HepG2 (cell line): ENCODE measurements around the gene UQCRC1. TPM values are rescaled to one million over a fixed set of nuclear protein-coding genes. Genes with fewer than 3 reads are reported as not detected.

ENCODE experiments used
- ATAC-seq: fragments of 200-7000 bp; cut with Tn5 transposase; 3 replicates; pipeline ENCODE4 v1.9.1; 2020; ENCODE audit warnings: mild to moderate bottlenecking, moderate library complexity
- BruUV-seq: library from RNA; stranded (reverse); fragments of 400-500 nt; replicated peaks from 2 replicates; lab custom pipeline; 2021; lab: Mats Ljungman, UMichigan
- CTCF ChIA-PET: fragments of 300-600 bp; formaldehyde crosslinking; extraction: SDS; loops from one replicate; lab custom pipeline; 2021; ENCODE audit warnings: low total read pairs, inconsistent platforms, low intra/inter-chr PET ratio; lab: Yijun Ruan, JAX
- POLR2A ChIA-PET: fragments of 350-600 bp; sonication (Branson Sonifier 250); formaldehyde crosslinking; loops from one replicate; lab custom pipeline; 2020; ENCODE audit warnings: antibody characterized with exemption, inconsistent platforms; lab: Yijun Ruan, JAX
- DNase-seq: peaks from one replicate; pipeline ENCODE4 v3.0.0-alpha.2; 2015; ENCODE audit warnings: low spot score
- FAIRE-seq: peaks from 3 replicates; lab custom pipeline; 2011; peaks lifted over from hg19 to GRCh38; lab: Jason Lieb, UNC
- H2AFZ ChIP-seq: one replicate; pipeline ENCODE4 v1.6.1; 2011; ENCODE audit warnings: low read length, inconsistent platforms
- H3K27ac ChIP-seq: fragments of 300-600 bp; 3 replicates; pipeline ENCODE4 v1.8.0; 2011; ENCODE audit warnings: mixed run types, mild to moderate bottlenecking, mixed read lengths, low read length, inconsistent platforms; ENCODE audit not compliant: insufficient read depth; ENCODE audit errors: extremely low read length
- H3K27me3 ChIP-seq, 2 experiments: fragments of 200-600 bp in 1 of 2; 2 replicates in 1 of 2; 3 replicates in 1 of 2; pipeline versions ENCODE4 v1.6.0 to v1.8.0; 2011; ENCODE audit warnings: low read length in 2 of 2, mild to moderate bottlenecking in 2 of 2, moderate library complexity in 2 of 2, inconsistent platforms in 1 of 2; ENCODE audit not compliant: insufficient read depth in 2 of 2, control insufficient read depth in 1 of 2
- H3K36me3 ChIP-seq, 2 experiments: fragments of 200-600 bp in 1 of 2; replicated peaks in 1 of 2; 2 replicates in 1 of 2; 3 replicates in 1 of 2; pipeline versions ENCODE4 v1.5.1 to v1.8.0; 2011; ENCODE audit warnings: low read length in 2 of 2, inconsistent platforms in 1 of 2; ENCODE audit not compliant: insufficient read depth in 2 of 2, control insufficient read depth in 1 of 2
- H3K4me1 ChIP-seq: 2 replicates; pipeline ENCODE4 v1.5.1; 2012; ENCODE audit warnings: low read length, inconsistent platforms; ENCODE audit not compliant: insufficient read depth
- H3K4me2 ChIP-seq: 2 replicates; pipeline ENCODE4 v1.6.0; 2011; ENCODE audit warnings: low read depth, low read length, inconsistent platforms
- H3K4me3 ChIP-seq, 3 experiments: fragments of 200-600 bp in 1 of 3; sonication (generic), shearing (Covaris generic) in 1 of 3; replicated peaks in 1 of 3; 2 replicates each; pipeline ENCODE4 v1.5.1; 2011 to 2016; ENCODE audit warnings: low read length in 3 of 3, inconsistent platforms in 2 of 3, low read depth in 2 of 3, mild to moderate bottlenecking in 2 of 3, control low read depth in 1 of 3, mixed read lengths in 1 of 3; ENCODE audit not compliant: insufficient read depth in 1 of 3
- H3K79me2 ChIP-seq: one replicate; pipeline ENCODE4 v1.6.1; 2011; ENCODE audit warnings: low read length, inconsistent platforms; ENCODE audit not compliant: insufficient read depth
- H3K9ac ChIP-seq: 2 replicates; pipeline ENCODE4 v1.6.0; 2011; ENCODE audit warnings: mild to moderate bottlenecking, low read depth, low read length, inconsistent platforms; ENCODE audit not compliant: insufficient read depth
- H3K9me3 ChIP-seq: 2 replicates; pipeline ENCODE4 v1.5.1; 2012; ENCODE audit warnings: mild to moderate bottlenecking, low read length
- H4K20me1 ChIP-seq: 2 replicates; pipeline ENCODE4 v1.6.0; 2011; ENCODE audit warnings: inconsistent platforms, mild to moderate bottlenecking, low read length, moderate library complexity; ENCODE audit not compliant: insufficient read depth
- CTCF ChIP-seq: sonication (generic); formaldehyde crosslinking; IDR thresholded peaks from 2 replicates; pipeline ENCODE4 v1.5.0; 2020; ENCODE audit warnings: mild to moderate bottlenecking, missing genetic modification reagents, moderate library complexity
- HNF1A ChIP-seq, 2 experiments: sonication (generic) in 1 of 2; formaldehyde crosslinking in 1 of 2; IDR thresholded peaks; 2 replicates each; pipeline versions ENCODE4 v1.4.0 to v1.6.1; 2016 to 2020; ENCODE audit warnings: borderline replicate concordance in 1 of 2, low read depth in 1 of 2, mild to moderate bottlenecking in 1 of 2, missing genetic modification reagents in 1 of 2
- PRPF4 ChIP-seq: fragments of 200-400 bp; formaldehyde crosslinking; IDR thresholded peaks from 2 replicates; pipeline ENCODE4 v1.6.1; 2016; ENCODE audit warnings: low read length, low read depth; ENCODE audit not compliant: poor library complexity, severe bottlenecking
- ZBTB7B ChIP-seq: sonication (generic); formaldehyde crosslinking; IDR thresholded peaks from 2 replicates; pipeline ENCODE4 v1.4.0; 2020; ENCODE audit warnings: missing genetic modification reagents
- ZNF275 ChIP-seq: sonication (generic); formaldehyde crosslinking; IDR thresholded peaks from 2 replicates; pipeline ENCODE4 v1.8.0; 2022; ENCODE audit warnings: missing genetic modification reagents, mild to moderate bottlenecking, inconsistent platforms, borderline replicate concordance
- ZNF879 ChIP-seq: sonication (generic); formaldehyde crosslinking; IDR thresholded peaks from 2 replicates; pipeline ENCODE4 v1.8.1; 2023; ENCODE audit warnings: missing genetic modification reagents
- WGBS: methylation state at CpG from one replicate; pipeline ENCODE4 v1.1.6; 2017; ENCODE audit warnings: low lambda C conversion rate; 5-methylcytosine and 5-hydroxymethylcytosine counted together
- in situ Hi-C: cut with HindIII; loops from 2 replicates; pipeline ENCODE4 v1.10.0; 2017; ENCODE audit warnings: low pct_unique_long_range_greater_than_20kb; ENCODE audit not compliant: extremely low pct_ligation_motif_present
- intact Hi-C: fragments of 100-400 bp; cut with micrococcal nuclease; formaldehyde crosslinking; loops from one replicate; pipeline ENCODE4 v1.10.0; 2022; ENCODE audit not compliant: unreplicated experiment
- polyA plus RNA-seq, 8 experiments: library from polyadenylated mRNA; depleted of rRNA in 3 of 8; stranded (reverse) in 7 of 8; unstranded in 1 of 8; fragments of >200 nt; fragmentation: Illumina TruSeq in 4 of 8; extraction: Trizol in 4 of 8; gene quantifications; 2 replicates each; pipeline versions ENCODE4 v1.2.1 to v1.2.3, GENCODE V29; 2011 to 2016; ENCODE audit warnings: low read depth in 4 of 8, missing spikeins in 1 of 8, mixed read lengths in 1 of 8; ENCODE audit not compliant: insufficient read depth in 1 of 8
- total RNA-seq, 5 experiments: library from RNA; depleted of rRNA; stranded (reverse); fragments of >200 nt; fragmentation: Illumina TruSeq; extraction: Trizol; gene quantifications; 2 replicates each; pipeline ENCODE4 v1.2.3, GENCODE V29; 2016; ENCODE audit warnings: low read depth in 1 of 5

UQCRC1 gene
- total and polyA plus RNA-seq, 2 of the 13 experiments (the other 11 are each of a cell fraction or from before 2014, with no cell fraction given) = 316 to 680 TPM

GRCh38 chr3:48584836-48585235 lies 24.6 kb downstream of the UQCRC1 start:
- no peaks in the 10 kb centered on the region for H3K36me3 ChIP-seq
- no peak for TF ChIP-seq ZBTB7B (CRISPR knock-in tag)
- no peak for ATAC-seq
- no CpG with 5 or more reads among the region's 9 CpGs for WGBS
- peaks cover 18% of the 10 kb centered on the region for H3K4me1 ChIP-seq
- no peak overlapping the region for H3K9ac ChIP-seq
- intact Hi-C loops (no loop called here), in situ Hi-C loops (no loop called here)
- no peak overlapping the region for H3K4me2 ChIP-seq
- ChIA-PET CTCF (no interaction called here), POLR2A (no interaction called here)
- no peak overlapping the region for H3K27ac ChIP-seq
- no peaks in the 10 kb centered on the region for H3K79me2 ChIP-seq
- FAIRE-seq = no peak
- no peaks in the 10 kb centered on the region for H4K20me1 ChIP-seq
- 0 out of 5 replicates have a peak, but pooled peaks cover 0 to 4% of the 10 kb centered on the region in 2 experiments for H3K27me3 ChIP-seq
- no peak overlapping the region for H3K4me3 ChIP-seq
- no peaks in the 10 kb centered on the region for H3K9me3 ChIP-seq
- no peak overlapping the region for H2AFZ ChIP-seq
- DNase-seq = no peak
- no TSS peak for BruUV-seq

- in situ Hi-C loops (no loop called here), intact Hi-C loops (no loop called here)
- FAIRE-seq (no peak), ATAC-seq (peak; percentile 61), DNase-seq (peak; percentile 36)
- H3K27me3 ChIP-seq = no peaks in the 10 kb centered on the region
- 50% methylated on average over 10 of the region's 14 CpGs for WGBS
- H3K36me3 ChIP-seq = no peaks in the 10 kb centered on the region; a peak in 1 of 5 replicates
- no TSS peak for BruUV-seq
- POLR2A ChIA-PET = interaction anchor here (0.6 kb wide), 1 partner anchor 25 kb away, joined by 3 read pairs; no protein-coding TSS in a partner anchor
- no peaks in the 10 kb centered on the region for H4K20me1 ChIP-seq
- H3K4me2 ChIP-seq = peak overlapping the region; percentile 35; the same call in 1 of the 2 replicates
- no peak overlapping the region for H3K27ac ChIP-seq
- H3K9ac ChIP-seq = no peak overlapping the region
- CTCF ChIA-PET = no interaction called here
- H2AFZ ChIP-seq = no peak overlapping the region
- no peak overlapping the region for H3K4me3 ChIP-seq
- no peaks in the 10 kb centered on the region for H3K9me3 ChIP-seq
- peaks cover 15% of the 10 kb centered on the region for H3K4me1 ChIP-seq
- H3K79me2 ChIP-seq = no peaks in the 10 kb centered on the region
- no peak for TF ChIP-seq HNF1A (IDR thresholded peaks at IDR 0.05; ENCODE audit: low read depth)
- no peak for TF ChIP-seq HNF1A (CRISPR knock-in tag; IDR thresholded peaks at IDR 0.05; ENCODE audit: borderline replicate concordance)
- TF ChIP-seq ZNF879 = no peak
- TF ChIP-seq PRPF4 = no peak
- TF ChIP-seq ZNF275 (CRISPR knock-in tag) = no peak
- peak; percentile 29; the same call in 1 of the 2 replicates for TF ChIP-seq CTCF (CRISPR knock-in tag)
Observed at GRCh38 chr3:48581621-48582481, 27.6 kb downstream of the UQCRC1 start.
